Hematopoietic multipotent progenitor cell treated with erythropoietin and hydrocortisone succinate and interleukin-3 and kit ligand, for 4 days (in vitro differentiated cells): Measurements from ENCODE around the gene MARCHF4.
A peak's percentile ranks its signal among the peaks of the same experiment; 100 is the strongest.
"Not testable (repeated sequence)": the region's sequence is repeated elsewhere in the genome, so short reads cannot be mapped to it uniquely, and the experiment has no call there.

Experiments used
- DNase-seq: peaks from one replicate; pipeline ENCODE4 v3.0.0-alpha.2; 2015

MARCHF4 gene

DNA sequence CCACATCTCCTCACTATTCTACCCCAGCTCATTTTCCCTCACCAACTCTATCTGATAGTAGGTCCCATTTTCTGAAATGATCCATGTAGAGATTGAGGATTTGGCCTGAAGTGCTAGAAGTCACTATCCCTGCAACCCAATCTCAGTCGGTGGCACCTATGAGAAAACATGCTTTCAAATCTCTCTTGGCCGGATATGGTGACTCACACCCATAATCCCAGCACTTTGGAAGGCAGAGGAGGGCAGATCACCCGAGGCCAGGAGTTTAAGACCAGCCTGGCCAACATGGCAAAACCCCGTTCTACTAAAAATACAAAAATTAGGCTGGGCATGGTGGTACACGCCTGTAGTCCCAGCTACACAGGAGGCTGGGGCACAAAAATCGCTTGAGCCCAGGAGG is 19.1 kb upstream of the MARCHF4 start:
- no peak for DNase-seq

DNA sequence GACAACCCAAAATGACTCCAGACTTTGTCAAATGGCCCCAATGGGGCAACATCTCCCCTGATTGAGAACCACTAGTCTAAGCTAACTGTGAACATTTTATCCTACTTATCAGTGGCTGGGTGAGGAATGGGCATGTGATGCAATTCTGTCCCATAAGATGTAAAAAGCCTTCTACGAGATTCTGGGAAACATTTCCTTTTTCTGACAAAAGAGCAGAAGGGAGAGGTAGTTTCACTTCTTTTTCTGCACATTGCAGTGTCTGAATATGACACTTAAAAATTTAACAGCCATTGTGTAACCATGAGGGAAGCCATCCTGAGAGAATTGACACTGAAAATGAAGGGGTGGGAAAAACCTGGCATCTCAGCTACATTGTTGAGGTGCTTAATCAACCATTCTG is 17.3 kb upstream of the MARCHF4 start:
- DNase-seq: no peak

DNA sequence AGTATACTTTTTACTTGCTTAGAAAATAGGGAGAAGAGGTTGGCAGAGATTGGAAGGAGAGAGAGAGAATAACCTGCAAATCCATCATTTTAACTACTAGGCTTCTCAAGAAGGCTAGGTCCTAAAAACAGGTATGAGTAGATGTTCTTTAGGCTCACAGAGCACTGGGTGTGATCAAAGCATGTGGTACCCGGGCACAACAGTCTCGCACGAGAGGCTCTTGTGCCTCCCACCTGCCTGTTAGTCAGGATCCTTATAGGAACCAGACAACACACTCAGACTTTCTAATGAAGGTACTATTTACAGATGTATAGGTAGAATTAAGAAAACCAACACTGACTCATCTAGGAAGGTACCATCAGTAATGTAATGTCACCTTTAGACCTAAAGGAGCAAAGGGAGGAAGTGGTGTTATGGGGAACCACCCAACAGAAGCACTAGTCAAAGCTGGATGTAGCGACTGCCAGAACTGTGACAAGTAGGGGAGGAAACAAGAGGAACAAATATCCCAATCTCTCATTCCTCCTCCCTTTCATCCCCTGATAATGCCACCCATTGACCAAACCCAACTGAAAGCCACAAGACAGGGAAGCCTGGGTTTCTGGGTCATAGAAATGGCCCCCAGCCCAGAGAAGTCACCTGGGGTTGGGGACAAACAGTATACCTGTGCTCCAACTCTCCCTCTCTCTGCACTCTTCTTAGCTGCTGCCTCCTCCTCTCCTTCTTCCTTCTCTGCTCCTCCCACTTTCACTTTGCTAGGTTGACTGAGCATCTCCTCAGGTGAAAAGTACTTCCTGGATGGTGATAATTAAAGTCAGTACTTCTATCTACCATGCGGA is 16.0 kb upstream of the MARCHF4 start:
- DNase-seq: no peak

DNA sequence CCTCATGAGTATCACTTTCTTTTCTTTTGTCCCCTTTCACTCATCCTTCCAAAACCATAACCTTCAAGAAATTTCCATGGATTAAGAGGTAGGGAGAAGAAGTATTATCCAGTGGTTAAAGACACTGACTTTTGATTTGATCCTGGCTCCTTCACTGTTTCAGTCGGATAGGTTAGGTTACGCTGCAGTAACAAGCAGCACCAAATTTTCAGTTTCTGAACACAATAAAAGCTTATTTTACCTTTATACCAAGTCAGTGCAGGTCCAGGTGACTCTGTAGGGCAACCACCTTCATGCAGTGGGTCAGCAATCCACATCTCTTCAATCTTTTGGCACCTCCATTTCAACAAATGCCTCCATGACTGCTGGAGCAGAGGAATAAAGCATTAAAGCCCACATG is 15.0 kb upstream of the MARCHF4 start:
- no peak for DNase-seq

DNA sequence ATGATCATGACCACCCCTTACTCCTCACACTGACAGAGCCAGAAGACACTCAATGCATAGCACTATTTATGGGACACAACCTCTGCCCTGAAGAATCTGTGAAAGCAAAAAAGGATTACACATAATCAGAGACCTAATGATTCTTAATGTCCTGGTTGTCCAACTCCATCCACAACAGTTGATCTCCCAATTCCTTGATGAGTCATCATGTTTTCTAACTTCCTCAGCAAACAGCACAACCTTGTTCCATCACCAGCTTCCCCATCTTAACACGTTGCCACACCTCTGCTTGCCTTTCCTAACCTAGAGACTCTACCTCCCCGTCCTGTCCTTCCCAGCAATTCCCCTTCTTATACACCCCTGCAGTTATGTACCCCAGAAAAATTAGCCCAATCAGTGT is 13.2 kb upstream of the MARCHF4 start:
- no peak for DNase-seq

DNA sequence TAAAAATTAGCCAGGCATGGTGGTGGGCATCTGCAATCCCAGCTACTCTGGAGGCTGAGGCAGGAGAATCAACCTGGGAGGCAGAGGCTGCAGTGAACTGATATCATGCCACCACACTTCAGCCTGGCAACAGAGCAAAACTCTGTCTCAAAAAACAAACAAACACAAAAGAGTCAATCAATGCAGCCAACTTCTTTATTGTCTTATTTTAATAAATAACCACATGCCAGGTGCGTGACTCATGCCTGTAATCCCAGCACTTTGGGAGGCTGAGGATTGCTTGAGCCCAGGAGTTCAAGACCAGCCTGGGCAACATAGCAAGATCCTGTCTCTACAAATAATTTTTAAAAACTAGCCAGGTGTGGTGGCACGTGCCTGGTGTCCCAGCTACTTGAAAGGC is 12.1 kb upstream of the MARCHF4 start:
- DNase-seq: not testable (repeated sequence)

DNA sequence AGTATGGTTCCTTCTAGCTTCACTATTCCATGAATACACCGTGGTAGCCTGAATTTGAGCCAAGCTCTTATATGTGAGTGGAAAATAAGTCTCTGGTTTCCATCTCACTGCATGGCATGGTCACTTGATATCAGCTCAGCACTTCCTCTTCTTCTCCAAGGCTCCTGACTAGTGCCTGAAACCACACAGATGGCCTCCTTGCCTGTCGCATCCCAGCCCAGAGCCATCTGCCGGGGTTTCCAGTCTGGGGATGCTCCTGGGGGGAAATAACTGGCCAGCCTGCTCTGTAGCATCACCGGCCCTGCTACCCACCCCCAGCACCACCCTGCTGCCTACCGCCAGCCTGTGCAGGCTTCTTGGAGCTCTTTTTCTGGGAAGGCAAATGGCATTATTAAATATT is 7.7 kb upstream of the MARCHF4 start:
- DNase-seq: peak; percentile 31

DNA sequence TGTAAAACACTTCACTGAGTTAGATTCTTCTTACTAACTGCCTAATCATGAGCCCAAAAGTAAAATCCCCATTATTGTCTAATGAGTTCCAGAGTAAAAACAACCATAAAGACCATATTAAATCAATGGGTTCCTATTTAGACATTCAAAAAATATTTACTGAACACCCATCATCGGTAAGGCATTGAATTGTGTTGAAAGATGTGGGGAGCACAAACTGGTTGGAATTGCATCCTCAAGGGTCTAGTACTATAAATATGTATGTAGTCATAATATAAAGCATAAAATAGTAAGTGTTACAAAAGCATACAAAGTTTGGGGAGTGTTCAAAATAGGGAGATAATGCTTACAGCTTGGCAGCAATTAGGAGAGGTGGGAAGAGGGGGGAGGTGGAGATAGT is 3.0 kb upstream of the MARCHF4 start:
- no peak for DNase-seq

DNA sequence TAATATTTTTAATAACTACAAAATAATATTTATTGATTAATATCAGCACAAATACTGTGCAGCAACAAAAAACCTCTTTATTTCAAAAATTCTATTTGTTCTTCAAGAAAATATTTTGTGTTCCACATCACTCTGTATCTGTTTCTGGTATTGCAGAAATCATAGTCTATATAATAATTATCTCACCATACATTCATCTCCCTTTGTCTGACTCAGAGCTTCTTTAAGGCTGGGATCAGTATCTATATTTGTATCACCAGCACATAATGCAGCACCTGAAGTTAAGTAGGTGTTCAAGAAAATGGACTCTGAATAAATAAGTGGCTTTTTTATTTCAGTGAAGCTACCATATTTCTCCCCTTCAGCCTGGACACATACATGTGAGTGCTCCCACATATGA is 1.6 kb upstream of the MARCHF4 start:
- DNase-seq: no peak

DNA sequence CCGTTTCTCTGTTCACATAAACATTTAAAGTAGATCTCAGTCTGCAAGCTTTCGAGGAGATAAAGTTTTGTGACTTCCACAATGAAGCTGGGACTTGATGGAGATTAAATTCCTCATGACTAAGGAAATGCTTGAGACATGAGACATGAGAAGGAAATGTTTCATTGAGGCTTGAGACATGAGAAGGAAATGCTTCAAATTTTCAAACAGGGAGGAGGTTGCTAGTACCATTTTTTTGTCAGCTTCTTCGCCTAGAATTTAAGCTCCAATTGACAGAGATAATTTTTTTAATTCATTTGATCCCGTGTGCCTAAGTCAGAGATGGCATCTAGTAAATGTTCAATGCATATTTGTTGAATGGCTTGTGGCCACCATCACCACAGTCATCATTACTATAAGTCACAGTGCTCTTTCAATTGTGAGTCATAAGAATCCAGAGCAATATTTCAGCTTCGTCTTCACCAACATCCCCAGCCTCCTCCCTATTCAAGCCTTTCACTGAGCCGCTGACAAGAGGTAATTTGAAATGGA is 543 bp upstream of the MARCHF4 start:
- no peak for DNase-seq

DNA sequence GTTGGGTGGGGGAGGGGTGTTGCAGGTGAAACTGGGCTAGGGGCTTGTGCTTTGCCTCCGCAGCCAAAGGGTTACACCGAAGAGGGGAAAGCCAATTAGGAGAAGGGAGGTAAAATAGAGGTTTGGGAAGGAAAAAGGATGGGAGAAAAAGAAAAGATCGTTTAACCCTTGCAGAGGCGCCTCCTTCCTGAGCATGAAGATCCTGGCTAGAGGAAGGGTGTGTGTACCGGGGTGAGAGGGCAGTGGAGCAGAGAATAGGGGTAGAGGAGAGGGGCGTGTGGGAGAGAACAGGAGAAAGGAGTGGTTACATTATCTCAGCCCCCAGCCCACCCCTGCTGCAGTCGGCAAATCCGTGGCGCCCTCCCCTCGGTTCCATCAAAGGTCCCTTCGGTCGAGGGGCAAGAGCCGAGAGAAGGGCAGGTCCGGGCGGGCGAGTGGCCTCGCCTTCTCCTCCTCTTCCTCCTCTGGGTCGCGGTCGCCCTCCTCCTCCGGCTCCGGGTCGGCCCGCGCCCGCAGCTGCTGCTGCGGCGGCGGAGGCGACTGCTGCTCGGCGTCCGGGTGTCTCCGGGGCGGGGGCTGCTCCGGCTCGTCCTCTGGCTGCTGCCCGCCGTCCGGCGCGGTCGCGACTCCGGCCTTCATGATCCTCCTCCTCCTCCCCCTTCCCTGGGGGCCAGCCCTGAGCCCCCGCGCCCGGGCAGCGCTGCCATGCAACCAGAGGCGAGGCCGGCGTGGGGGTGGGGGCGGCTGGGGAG is 1.1 kb downstream of the MARCHF4 start:
- DNase-seq: no peak

DNA sequence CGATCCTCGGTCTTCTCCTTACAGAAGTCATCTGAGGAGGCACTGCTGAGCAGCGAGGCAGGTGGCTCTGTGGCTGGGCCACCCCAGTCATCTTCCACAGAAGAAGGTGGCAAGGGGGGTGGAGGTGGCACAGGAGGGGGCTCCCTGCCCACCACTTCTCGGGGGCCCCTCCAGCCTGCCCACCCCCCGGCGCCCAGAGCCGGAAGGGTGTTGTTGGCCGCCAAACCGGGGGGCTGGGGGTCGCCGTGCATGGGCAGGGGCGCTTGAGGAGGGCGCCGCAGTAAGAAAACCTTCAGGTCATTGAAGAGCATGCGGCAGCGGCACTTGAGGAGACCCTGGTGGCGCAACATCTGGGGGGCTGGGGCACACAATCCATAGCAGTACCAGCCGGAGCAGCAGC is 2.5 kb downstream of the MARCHF4 start:
- no peak for DNase-seq

DNA sequence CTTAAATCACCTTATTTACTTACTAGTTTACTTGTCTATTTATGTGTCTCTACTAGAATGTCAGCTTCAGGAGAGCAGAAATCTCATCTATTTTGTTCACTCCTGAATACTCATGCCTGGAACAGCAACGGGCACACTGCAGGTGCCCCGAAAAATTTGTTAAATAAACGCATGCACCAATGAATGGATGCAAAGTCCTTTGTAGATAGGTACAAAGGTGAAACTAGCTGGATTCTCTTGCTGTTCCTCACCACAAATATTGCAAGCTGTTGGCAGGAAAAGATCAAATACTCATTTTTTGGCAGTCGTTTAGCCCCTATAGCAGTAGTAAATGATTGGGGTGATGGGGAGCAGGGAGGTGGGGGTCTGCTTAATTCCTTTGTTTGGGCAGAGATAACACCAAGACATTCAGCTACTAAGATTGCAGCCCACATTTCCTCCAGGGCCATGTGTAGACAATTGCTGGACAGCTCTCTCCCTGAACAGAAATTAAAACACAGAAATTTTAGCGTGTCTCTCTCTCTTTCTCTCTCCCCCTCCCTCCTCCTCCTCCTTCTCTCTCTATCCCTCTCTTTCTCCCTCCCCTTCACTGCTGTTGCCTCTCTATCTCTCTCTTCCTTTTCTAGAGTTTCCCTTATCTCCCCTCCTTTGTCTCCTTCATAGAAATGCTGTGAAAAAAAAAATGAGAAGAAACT is 5.4 kb downstream of the MARCHF4 start:
- DNase-seq: peak; percentile 24

DNA sequence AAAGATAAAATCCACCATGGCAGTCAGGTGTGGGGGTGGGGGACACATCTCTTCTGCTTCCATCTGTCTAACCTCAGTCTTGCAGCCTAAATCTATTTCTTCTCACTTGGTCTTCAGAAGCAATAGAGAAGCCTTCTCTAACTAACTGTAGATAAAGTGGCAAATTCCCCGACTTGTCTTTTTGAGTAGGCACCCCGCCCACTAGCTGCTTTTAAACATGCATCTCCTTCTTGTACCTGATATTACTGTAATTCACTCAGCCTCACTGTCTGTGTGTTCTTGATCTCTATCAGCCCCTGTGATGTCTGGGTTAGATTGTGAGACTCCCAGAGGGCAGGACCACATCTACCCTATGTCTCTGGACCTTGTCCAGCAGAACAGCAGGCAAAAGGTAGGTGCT is 6.8 kb downstream of the MARCHF4 start:
- DNase-seq: no peak

DNA sequence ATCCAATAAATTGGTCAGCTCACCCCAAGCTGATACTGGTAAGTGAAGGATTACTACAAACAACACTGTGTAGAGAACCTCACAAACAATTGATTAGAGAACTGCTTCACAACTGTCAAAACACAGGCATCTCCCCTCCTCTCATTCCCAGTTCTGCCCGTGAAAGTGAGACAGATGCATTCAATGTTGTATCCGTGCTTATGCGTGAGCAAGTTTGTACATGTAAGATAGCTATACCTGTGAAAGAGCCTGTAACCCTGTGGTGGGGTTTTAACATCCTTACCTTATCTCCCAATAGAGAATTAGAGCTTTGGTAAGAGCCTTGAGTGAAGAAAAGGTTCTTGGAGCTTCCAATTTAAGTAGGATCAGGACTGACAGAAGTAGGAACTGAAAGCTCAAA is 9.1 kb downstream of the MARCHF4 start:
- DNase-seq: no peak

DNA sequence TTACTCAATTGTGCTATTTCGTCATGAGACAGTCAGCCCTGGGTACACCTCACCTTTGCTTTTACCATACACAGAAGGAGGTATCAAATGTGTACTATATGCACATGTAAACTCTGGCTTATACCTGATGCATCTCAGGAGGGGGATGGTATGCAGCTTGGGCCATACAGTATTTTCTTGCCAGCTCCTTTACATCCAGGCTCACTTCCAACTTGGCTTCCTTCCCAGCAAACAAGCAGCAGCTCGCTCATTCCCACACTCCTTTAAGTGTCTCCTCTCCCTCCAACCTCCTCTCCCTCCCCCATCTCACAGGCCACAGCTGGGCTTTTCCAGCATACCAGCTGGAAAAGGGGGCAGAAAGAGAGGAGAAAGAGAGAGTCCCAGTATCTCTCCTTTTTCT is 9.6 kb downstream of the MARCHF4 start:
- no peak for DNase-seq

DNA sequence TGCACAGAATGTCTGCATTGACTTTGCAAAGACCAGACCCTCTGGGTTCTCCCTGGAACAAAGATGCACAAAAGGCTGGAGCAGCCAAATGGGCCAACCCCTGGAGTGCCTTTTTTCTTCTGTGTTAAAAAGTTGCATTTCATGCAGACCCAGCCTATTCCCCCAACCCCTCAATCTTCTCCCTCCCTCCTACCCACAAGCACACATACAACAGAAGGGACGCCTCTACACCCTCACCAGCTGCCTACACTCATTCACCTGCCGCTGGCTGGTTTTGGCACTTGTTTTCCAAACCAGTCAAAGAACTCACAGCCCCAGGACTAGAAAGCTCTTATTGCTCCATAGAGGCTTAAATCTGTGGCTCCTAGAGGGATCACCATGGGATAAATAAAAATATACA is 16.6 kb downstream of the MARCHF4 start:
- DNase-seq: no peak

DNA sequence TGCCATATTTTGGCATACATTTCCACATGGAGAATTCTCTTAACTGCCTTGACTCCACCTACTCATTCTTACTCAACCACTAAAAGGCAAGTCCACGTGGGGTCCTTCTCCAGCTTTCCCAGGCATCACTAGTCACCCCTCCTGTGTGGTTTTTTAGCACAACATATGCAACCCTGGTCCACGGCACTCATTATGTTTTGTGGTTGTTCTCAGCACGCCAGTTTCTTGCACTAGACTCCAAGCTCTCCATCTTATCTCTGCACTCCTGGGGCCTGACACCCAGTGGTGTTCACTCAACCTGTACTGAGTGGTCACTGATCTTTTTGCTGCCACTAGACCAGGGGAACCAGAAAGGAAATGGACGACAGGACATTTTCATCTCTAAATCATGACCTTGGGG is 18.0 kb downstream of the MARCHF4 start:
- peak; percentile 68 for DNase-seq

DNA sequence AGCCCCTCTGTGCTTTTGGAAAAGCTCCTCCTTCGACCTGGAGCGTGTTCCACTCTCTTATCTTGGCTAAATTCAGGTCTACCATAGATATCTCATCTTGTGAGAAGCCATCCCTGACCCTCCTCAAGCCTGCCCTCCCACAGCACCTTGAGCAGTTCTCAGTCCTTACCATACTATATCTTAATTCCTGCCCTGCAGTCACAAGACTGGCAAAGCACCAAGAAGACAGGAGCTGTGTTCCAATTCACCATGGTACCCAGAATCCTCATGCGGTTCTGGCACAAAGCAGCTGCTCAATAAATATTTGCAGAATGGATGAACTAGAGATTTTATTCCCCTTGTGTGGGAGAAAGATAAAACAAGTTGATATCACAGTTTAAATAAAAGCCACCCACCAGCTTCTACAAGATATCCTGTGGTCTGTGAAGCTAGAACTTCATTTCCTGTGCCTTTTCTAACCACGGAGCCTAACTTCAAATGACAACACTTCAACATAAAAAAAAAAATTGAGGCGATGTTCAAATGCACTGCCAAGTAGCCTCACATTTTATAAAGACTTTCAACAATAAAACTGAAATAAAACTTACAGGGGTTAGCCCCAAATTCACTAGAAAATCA is 19.5 kb downstream of the MARCHF4 start:
- DNase-seq: peak; percentile 95

DNA sequence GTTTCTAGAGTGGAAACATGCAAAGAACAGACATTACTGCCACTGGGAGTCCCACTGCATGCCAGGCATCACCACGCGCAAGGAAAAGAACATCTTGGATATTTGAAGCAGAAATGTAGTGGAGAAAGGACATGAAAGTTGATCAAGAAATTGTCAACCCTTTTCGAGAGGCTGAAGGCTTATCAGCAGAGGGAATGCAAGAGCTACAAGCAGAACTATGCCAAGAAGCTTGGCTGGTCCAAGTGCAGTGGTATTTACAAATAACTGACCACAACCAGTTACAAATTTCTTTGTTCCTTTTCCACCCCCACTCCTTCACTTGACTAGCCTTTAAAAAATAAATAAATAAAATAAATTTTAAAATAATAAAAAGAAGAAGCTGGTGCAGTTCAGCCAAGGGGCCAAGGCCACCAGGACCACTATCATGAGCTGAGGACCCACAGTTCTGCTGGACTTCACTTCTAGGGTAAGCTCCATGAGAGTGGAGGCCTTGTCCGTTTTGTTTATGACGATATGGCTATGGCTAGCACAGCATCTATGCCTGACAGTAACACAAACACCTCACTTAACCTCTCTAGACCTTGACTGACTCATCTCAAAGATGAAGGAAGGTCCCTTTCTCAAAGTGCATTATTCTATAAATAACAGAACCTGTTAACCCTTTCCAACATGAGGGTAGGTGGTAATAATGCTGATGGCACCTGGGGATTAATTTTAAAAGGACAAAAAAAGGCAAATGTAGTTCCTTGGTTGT is 20.9 kb downstream of the MARCHF4 start:
- peak; percentile 64 for DNase-seq

DNA sequence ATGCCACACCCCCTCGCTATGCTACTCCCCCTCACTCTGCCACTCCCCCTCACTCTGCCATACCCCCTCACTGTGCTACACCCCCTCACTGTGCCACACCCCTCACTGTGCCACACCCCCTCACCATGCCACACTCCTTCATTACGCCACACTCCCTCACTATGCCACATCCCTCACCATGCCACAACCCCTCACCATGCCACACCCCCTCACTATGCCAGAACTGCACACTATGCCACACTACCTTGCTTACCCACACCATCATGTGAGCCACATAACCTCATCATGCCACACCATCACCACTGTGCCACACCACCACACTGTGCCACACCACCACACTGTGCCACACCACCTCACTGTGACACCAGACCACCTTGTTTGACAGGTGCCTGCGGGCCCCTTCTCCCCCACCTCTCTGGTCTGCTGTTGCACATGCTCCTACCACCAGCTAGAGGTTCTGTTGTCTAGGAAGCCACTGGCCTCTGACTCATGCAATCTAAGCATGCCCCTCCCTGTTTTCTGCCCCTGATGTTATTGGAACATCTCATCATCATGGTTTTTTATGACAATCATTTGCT is 22.0 kb downstream of the MARCHF4 start:
- DNase-seq: peak; percentile 88

DNA sequence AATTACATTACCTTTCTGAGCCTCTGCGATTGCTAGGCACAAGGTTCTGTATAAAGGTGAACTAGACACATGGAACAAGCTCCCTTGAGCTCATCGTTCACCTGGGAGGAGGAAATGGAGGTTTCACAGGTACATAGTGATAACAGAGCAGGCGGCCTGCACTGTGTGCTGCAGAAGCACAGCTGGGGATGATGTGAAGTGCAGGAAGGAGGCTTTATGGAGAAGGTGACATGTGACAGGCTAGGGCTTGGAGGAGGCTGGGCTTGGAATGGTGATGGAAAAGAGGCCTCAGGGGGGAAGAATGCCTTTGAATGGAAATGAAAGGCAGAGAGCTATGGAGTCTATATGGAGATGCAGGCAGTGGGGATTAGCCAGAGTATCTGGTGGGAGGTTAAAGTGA is 22.9 kb downstream of the MARCHF4 start:
- no peak for DNase-seq
